Measurements from ENCODE around the gene TRPV2. TPM values are rescaled to one million over a fixed set of nuclear protein-coding genes. Genes with fewer than 3 reads are reported as not detected.

The TRPV2 gene
- total RNA-seq, 1 experiment from 2014 or later: 34.9 TPM

DNA sequence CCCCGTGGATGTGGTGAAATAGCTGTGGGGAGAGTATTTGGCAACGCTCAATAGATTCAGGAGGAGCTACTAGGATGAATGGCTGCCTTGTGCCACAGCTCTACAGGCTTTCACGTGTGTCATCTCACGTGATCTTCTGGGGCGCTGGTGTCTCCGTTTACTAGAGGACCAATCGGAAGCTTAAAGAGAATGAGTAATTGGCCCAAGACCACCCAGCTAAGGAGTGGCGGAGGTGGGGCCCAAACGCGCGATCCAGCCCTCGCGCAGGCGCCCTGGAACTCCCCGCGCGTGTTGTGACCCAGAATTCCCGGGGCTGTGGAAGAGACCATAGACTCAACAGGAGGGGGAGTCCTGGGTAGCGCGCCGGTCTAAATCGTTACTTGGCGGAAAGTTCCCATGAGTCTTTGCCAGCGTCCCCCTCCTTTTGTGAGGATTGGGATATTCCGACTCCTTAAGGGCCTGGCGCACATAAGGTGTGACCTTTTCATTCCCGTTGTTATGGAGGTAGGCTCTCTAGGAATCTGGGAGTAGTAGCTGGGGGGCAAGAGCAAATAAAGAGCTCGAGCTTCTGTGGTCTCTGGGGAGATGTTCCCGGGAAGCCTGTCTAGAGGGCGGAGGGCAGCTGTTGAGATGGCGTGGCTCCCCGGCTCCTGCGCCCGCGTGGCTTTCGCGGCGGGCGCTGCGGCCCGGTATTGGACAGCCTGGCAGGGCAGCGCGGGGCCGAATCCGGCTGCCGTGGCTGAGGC, 23.4 kb downstream of the TRPV2 start:
- in situ Hi-C loops (cut with HindIII; ENCODE audit: low pct_unique_long_range_greater_than_20kb, low sequenced_read_pairs): no loop called here
- no TSS peak for BruUV-seq (replicated peaks)
- POLR2A ChIA-PET: interaction anchor here (0.6 to 1.4 kb wide), 7 partner anchors 23 to 322 kb away, joined by 3 to 10 read pairs (median 5); partner anchors contain the start of genes TRPV2 and UBB
- Histone ChIP-seq H3K27me3 (ENCODE audit: control insufficient read depth, insufficient read depth, low read length) (no peaks in the 10 kb centered on the region), H3K4me1 (ENCODE audit: control insufficient read depth, insufficient read depth, low read length) (peaks cover 31% of the 10 kb centered on the region), H3K4me3 (ENCODE audit: low read depth in 2 of 2, low read length in 2 of 2) (peak overlapping the region; percentile 98 to 99), H3K27ac (ENCODE audit: low read length) (peak overlapping the region; percentile 97), H3K36me3 (ENCODE audit: control insufficient read depth, insufficient read depth, low read length) (peaks cover 27% of the 10 kb centered on the region), H3K9me3 (ENCODE audit: control insufficient read depth, insufficient read depth, low read depth, low read length) (no peaks in the 10 kb centered on the region)
- CTCF ChIA-PET: interaction anchor here (0.8 to 1.4 kb wide), 2 partner anchors 11 to 23 kb away, joined by 3 to 6 read pairs; partner anchors contain the start of gene TRPV2
- DNase-seq (ENCODE audit: low read depth, low spot score): peak; percentile 98
- TF ChIP-seq, protein P1, sequence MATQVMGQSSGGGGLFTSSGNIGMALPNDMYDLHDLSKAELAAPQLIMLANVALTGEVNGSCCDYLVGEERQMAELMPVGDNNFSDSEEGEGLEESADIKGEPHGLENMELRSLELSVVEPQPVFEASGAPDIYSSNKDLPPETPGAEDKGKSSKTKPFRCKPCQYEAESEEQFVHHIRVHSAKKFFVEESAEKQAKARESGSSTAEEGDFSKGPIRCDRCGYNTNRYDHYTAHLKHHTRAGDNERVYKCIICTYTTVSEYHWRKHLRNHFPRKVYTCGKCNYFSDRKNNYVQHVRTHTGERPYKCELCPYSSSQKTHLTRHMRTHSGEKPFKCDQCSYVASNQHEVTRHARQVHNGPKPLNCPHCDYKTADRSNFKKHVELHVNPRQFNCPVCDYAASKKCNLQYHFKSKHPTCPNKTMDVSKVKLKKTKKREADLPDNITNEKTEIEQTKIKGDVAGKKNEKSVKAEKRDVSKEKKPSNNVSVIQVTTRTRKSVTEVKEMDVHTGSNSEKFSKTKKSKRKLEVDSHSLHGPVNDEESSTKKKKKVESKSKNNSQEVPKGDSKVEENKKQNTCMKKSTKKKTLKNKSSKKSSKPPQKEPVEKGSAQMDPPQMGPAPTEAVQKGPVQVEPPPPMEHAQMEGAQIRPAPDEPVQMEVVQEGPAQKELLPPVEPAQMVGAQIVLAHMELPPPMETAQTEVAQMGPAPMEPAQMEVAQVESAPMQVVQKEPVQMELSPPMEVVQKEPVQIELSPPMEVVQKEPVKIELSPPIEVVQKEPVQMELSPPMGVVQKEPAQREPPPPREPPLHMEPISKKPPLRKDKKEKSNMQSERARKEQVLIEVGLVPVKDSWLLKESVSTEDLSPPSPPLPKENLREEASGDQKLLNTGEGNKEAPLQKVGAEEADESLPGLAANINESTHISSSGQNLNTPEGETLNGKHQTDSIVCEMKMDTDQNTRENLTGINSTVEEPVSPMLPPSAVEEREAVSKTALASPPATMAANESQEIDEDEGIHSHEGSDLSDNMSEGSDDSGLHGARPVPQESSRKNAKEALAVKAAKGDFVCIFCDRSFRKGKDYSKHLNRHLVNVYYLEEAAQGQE (IDR thresholded peaks at IDR 0.05; ENCODE audit: insufficient read depth in 1 of 2, low read depth in 2 of 2, low read length in 1 of 2): no peak
- TF ChIP-seq POLR2AphosphoS5 (IDR thresholded peaks at IDR 0.05; ENCODE audit: low read depth, low read length): peak; percentile 99
- TF ChIP-seq SIN3A (IDR thresholded peaks at IDR 0.05; ENCODE audit: borderline replicate concordance, insufficient read depth, low read depth, low read length): peak; percentile 83
- TF ChIP-seq TCF7L2 (IDR thresholded peaks at IDR 0.05; ENCODE audit: low read depth, low read length): peak; percentile 55; the same call in 1 of the 2 replicates
- intact Hi-C loops (cut with micrococcal nuclease; ENCODE audit: unreplicated experiment): loop anchor here (10.0 kb wide), 1 partner anchor 54 kb away; the partner anchor contains the start of gene UBB
- ATAC-seq: peak; percentile 90

DNA sequence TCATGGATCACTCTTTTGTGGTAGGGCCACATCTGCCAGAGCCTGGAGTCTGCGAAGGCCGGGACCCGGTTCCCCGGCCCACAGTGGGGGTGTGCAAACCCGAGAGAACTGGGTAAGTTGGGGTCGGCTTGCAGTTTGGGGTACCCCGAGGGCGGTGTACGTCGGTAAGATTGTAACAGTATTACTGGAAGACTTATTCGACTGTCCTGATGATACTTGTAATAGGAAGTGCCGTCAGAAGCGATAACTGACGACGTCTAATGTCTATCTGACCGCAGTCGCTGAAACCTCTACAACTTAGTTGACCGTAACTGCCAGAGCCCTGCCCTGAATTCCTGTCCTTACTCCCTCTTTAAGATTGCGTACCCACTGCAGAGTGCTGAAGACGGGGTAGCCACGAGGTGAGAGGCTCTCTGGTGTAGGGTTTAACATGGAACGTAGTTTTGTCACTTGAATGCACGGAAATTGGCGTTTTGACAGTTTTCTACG, 24.0 kb downstream of the TRPV2 start:
- in situ Hi-C loops (cut with HindIII; ENCODE audit: low pct_unique_long_range_greater_than_20kb, low sequenced_read_pairs) (no loop called here), intact Hi-C loops (cut with micrococcal nuclease; ENCODE audit: unreplicated experiment) (loop anchor here (10.0 kb wide), 1 partner anchor 55 kb away; the partner anchor contains the start of gene UBB)
- ChIA-PET POLR2A (interaction anchor here (0.6 to 1.4 kb wide), 2 partner anchors 24 to 54 kb away, joined by 3 to 4 read pairs; partner anchors contain the start of gene TRPV2), CTCF (no interaction called here)
- Histone ChIP-seq H3K27me3 (ENCODE audit: control insufficient read depth, insufficient read depth, low read length) (no peaks in the 10 kb centered on the region), H3K36me3 (ENCODE audit: control insufficient read depth, insufficient read depth, low read length) (peaks cover 27% of the 10 kb centered on the region), H3K4me1 (ENCODE audit: control insufficient read depth, insufficient read depth, low read length) (peaks cover 31% of the 10 kb centered on the region), H3K27ac (ENCODE audit: low read length) (peak overlapping the region; percentile 97), H3K9me3 (ENCODE audit: control insufficient read depth, insufficient read depth, low read depth, low read length) (no peaks in the 10 kb centered on the region), H3K4me3 (ENCODE audit: low read depth in 2 of 2, low read length in 2 of 2) (peak overlapping the region; percentile 98 to 99)
- DNase-seq (ENCODE audit: low read depth, low spot score): no peak
- TF ChIP-seq, protein P2, sequence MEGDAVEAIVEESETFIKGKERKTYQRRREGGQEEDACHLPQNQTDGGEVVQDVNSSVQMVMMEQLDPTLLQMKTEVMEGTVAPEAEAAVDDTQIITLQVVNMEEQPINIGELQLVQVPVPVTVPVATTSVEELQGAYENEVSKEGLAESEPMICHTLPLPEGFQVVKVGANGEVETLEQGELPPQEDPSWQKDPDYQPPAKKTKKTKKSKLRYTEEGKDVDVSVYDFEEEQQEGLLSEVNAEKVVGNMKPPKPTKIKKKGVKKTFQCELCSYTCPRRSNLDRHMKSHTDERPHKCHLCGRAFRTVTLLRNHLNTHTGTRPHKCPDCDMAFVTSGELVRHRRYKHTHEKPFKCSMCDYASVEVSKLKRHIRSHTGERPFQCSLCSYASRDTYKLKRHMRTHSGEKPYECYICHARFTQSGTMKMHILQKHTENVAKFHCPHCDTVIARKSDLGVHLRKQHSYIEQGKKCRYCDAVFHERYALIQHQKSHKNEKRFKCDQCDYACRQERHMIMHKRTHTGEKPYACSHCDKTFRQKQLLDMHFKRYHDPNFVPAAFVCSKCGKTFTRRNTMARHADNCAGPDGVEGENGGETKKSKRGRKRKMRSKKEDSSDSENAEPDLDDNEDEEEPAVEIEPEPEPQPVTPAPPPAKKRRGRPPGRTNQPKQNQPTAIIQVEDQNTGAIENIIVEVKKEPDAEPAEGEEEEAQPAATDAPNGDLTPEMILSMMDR (IDR thresholded peaks at IDR 0.05): no peak
- TF ChIP-seq TCF7L2 (IDR thresholded peaks at IDR 0.05; ENCODE audit: low read depth, low read length): no peak
- TF ChIP-seq, protein P1 (IDR thresholded peaks at IDR 0.05; ENCODE audit: insufficient read depth in 1 of 2, low read depth in 2 of 2, low read length in 1 of 2): no peak
- TF ChIP-seq SIN3A (IDR thresholded peaks at IDR 0.05; ENCODE audit: borderline replicate concordance, insufficient read depth, low read depth, low read length): no peak
- TF ChIP-seq POLR2AphosphoS5 (IDR thresholded peaks at IDR 0.05; ENCODE audit: low read depth, low read length): no peak
- BruUV-seq (replicated peaks): TSS peak; percentile 89
- no peak; the same call in 1 of the 2 replicates for ATAC-seq
